NCI-H128 (cell line): ENCODE data around the gene CHAF1A.

ENCODE experiments used
- DNase-seq: peaks from one replicate; lab custom pipeline; 2025; ENCODE audit not compliant: unreplicated experiment; lab: John Stamatoyannopoulos, UW

The CHAF1A gene

GRCh38 chr19:4454747-4455718 lies 52.6 kb downstream of the CHAF1A start:
- no peak for DNase-seq

- peak; percentile 36 for DNase-seq
Observed at GRCh38 chr19:4455719-4456475, 53.5 kb downstream of the CHAF1A start.

GRCh38 chr19:4456476-4456842 lies 54.0 kb downstream of the CHAF1A start:
- no peak for DNase-seq

- no peak for DNase-seq
Observed at GRCh38 chr19:4456843-4457653, 54.6 kb downstream of the CHAF1A start.

GRCh38 chr19:4457654-4458395 lies 55.4 kb downstream of the CHAF1A start, which contains the start of gene UBXN6:
Gene UBXN6 (minus strand): TSS chr19:4457794. CDS start chr19:4457697, 97 bp downstream.
- peak; percentile 97 for DNase-seq

GRCh38 chr19:4464815-4465581 lies 62.6 kb downstream of the CHAF1A start:
- no peak for DNase-seq

GRCh38 chr19:4467835-4468234 lies 65.4 kb downstream of the CHAF1A start:
- no peak for DNase-seq

- peak; percentile 100 for DNase-seq
Observed at GRCh38 chr19:4471403-4472173, 69.1 kb downstream of the CHAF1A start.

GRCh38 chr19:4472174-4472974 lies 69.9 kb downstream of the CHAF1A start, which contains the start of gene HDGFL2:
Gene HDGFL2 (plus strand): TSS chr19:4472297. CDS start chr19:4472351, 54 bp downstream.
- no peak for DNase-seq

GRCh38 chr19:4473011-4473762 lies 70.7 kb downstream of the CHAF1A start:
- DNase-seq: no peak

GRCh38 chr19:4473763-4474513 lies 71.5 kb downstream of the CHAF1A start:
- DNase-seq: no peak

GRCh38 chr19:4474514-4475022 lies 72.1 kb downstream of the CHAF1A start:
- peak; percentile 60 for DNase-seq

- DNase-seq: no peak
Observed at GRCh38 chr19:4477034-4477801, 74.8 kb downstream of the CHAF1A start.

- no peak for DNase-seq
Observed at GRCh38 chr19:4482721-4483364, 80.4 kb downstream of the CHAF1A start.

- DNase-seq: no peak
Observed at GRCh38 chr19:4483385-4483784, 80.9 kb downstream of the CHAF1A start.
